Measurements from ENCODE around the gene IQUB.

The IQUB gene

GRCh38 chr7:123573896-123574467, 39.6 kb upstream of the IQUB start:
- H3K4me3 ChIP-seq (ENCODE audit: low read depth, low read length): no peak overlapping the region
- peaks cover 2% of the 10 kb centered on the region; the same call in 1 of the 2 replicates for H3K4me1 ChIP-seq (ENCODE audit: control insufficient read depth, insufficient read depth, low read length)
- POLR2A ChIA-PET: no interaction called here
- CTCF ChIA-PET: interaction anchor here (0.6 kb wide), 1 partner anchor 441 kb away, joined by 3 read pairs; no protein-coding TSS in a partner anchor
- TF ChIP-seq ZNF24 (tag by site-specific recombination; IDR thresholded peaks at IDR 0.05) (no peak), ZNF660 (tag by site-specific recombination; IDR thresholded peaks at IDR 0.05) (peak; percentile 95)
- H3K27ac ChIP-seq (ENCODE audit: extremely low read depth, low read depth, low read length): no peak overlapping the region
- H3K36me3 ChIP-seq (ENCODE audit: control insufficient read depth in 2 of 2, insufficient read depth in 1 of 2, low read length in 2 of 2): no peaks in the 10 kb centered on the region
- H3K9me3 ChIP-seq (ENCODE audit: control insufficient read depth, insufficient read depth, low read depth, low read length): no peaks in the 10 kb centered on the region

- Histone ChIP-seq H3K4me1 (ENCODE audit: control insufficient read depth, insufficient read depth, low read length) (peaks cover 2% of the 10 kb centered on the region; the same call in 1 of the 2 replicates), H3K36me3 (ENCODE audit: control insufficient read depth in 2 of 2, insufficient read depth in 1 of 2, low read length in 2 of 2) (no peaks in the 10 kb centered on the region), H3K9me3 (ENCODE audit: control insufficient read depth, insufficient read depth, low read depth, low read length) (no peaks in the 10 kb centered on the region), H3K27ac (ENCODE audit: extremely low read depth, low read depth, low read length) (no peak overlapping the region), H3K4me3 (ENCODE audit: low read depth, low read length) (no peak overlapping the region)
- POLR2A ChIA-PET: no interaction called here
- CTCF ChIA-PET: interaction anchor here (0.6 kb wide), 1 partner anchor 441 kb away, joined by 3 read pairs; no protein-coding TSS in a partner anchor
- TF ChIP-seq ZNF561 (tag by site-specific recombination; IDR thresholded peaks at IDR 0.05; ENCODE audit: borderline replicate concordance) (no peak), SETDB1 (IDR thresholded peaks at IDR 0.05; ENCODE audit: insufficient read length, low read length) (no peak), ZFP69B (tag by site-specific recombination; IDR thresholded peaks at IDR 0.05) (no peak), WT1 (tag by site-specific recombination; IDR thresholded peaks at IDR 0.05) (0 out of 2 replicates have a peak, but pooled peaks have one; percentile 19), ZNF366 (tag by site-specific recombination; conservative IDR thresholded peaks at IDR 0.05) (no peak), ZBTB48 (tag by site-specific recombination; IDR thresholded peaks at IDR 0.05) (no peak), ZNF792 (tag by site-specific recombination; IDR thresholded peaks at IDR 0.05) (no peak), CTCF (tag by site-specific recombination; IDR thresholded peaks at IDR 0.05) (no peak), ZNF747 (tag by site-specific recombination; IDR thresholded peaks at IDR 0.05) (no peak), ZBTB8A (tag by site-specific recombination; IDR thresholded peaks at IDR 0.05) (no peak), OSR2 (tag by site-specific recombination; IDR thresholded peaks at IDR 0.05) (0 out of 2 replicates have a peak, but pooled peaks have one; percentile 24)
- TF ChIP-seq, protein P1, sequence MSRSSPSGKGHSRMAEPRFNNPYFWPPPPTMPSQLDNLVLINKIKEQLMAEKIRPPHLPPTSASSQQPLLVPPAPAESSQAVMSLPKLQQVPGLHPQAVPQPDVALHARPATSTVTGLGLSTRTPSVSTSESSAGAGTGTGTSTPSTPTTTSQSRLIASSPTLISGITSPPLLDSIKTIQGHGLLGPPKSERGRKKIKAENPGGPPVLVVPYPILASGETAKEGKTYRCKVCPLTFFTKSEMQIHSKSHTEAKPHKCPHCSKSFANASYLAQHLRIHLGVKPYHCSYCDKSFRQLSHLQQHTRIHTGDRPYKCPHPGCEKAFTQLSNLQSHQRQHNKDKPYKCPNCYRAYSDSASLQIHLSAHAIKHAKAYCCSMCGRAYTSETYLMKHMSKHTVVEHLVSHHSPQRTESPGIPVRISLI (tag by site-specific recombination; IDR thresholded peaks at IDR 0.05): no peak
- TF ChIP-seq, protein P2, sequence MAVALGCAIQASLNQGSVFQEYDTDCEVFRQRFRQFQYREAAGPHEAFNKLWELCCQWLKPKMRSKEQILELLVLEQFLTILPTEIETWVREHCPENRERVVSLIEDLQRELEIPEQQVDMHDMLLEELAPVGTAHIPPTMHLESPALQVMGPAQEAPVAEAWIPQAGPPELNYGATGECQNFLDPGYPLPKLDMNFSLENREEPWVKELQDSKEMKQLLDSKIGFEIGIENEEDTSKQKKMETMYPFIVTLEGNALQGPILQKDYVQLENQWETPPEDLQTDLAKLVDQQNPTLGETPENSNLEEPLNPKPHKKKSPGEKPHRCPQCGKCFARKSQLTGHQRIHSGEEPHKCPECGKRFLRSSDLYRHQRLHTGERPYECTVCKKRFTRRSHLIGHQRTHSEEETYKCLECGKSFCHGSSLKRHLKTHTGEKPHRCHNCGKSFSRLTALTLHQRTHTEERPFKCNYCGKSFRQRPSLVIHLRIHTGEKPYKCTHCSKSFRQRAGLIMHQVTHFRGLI (tag by site-specific recombination; IDR thresholded peaks at IDR 0.05): no peak
- TF ChIP-seq, protein P3, sequence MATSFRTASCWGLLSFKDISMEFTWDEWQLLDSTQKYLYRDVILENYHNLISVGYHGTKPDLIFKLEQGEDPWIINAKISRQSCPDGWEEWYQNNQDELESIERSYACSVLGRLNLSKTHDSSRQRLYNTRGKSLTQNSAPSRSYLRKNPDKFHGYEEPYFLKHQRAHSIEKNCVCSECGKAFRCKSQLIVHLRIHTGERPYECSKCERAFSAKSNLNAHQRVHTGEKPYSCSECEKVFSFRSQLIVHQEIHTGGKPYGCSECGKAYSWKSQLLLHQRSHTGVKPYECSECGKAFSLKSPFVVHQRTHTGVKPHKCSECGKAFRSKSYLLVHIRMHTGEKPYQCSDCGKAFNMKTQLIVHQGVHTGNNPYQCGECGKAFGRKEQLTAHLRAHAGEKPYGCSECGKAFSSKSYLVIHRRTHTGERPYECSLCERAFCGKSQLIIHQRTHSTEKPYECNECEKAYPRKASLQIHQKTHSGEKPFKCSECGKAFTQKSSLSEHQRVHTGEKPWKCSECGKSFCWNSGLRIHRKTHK (tag by site-specific recombination; IDR thresholded peaks at IDR 0.05): no peak
- TF ChIP-seq, protein P4, sequence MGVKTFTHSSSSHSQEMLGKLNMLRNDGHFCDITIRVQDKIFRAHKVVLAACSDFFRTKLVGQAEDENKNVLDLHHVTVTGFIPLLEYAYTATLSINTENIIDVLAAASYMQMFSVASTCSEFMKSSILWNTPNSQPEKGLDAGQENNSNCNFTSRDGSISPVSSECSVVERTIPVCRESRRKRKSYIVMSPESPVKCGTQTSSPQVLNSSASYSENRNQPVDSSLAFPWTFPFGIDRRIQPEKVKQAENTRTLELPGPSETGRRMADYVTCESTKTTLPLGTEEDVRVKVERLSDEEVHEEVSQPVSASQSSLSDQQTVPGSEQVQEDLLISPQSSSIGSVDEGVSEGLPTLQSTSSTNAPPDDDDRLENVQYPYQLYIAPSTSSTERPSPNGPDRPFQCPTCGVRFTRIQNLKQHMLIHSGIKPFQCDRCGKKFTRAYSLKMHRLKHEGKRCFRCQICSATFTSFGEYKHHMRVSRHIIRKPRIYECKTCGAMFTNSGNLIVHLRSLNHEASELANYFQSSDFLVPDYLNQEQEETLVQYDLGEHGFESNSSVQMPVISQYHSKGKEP (tag by site-specific recombination; IDR thresholded peaks at IDR 0.05): no peak
Observed at GRCh38 chr7:123573341-123573740, 38.9 kb upstream of the IQUB start.

Measured in HEK293 (cell line).